Kidney (tissue), 14 donors: Measurements from ENCODE around the gene TADA2B. TPM values are rescaled to one million over a fixed set of nuclear protein-coding genes. Genes with fewer than 3 reads are reported as not detected.
A peak's percentile ranks its signal among the peaks of the same experiment; 100 is the strongest.

Experiments
- DNase-seq, 5 donors: peaks; one replicate each; pipeline ENCODE4 v3.0.0-alpha.2; 2013 to 2020
- FAIRE-seq: peaks from 2 replicates; lab custom pipeline; 2012; peaks lifted over from hg19 to GRCh38; lab: Jason Lieb, UNC
- H3K27ac ChIP-seq, 2 donors: one replicate each; pipeline ENCODE4 v1.7.0; 2013; ENCODE audit warnings: low read depth in 2 of 2, low read length in 2 of 2, inconsistent platforms in 1 of 2
- H3K27me3 ChIP-seq: one replicate; pipeline ENCODE4 v1.7.1; 2013; ENCODE audit warnings: low read length, inconsistent platforms; ENCODE audit not compliant: control insufficient read depth, insufficient read depth
- H3K36me3 ChIP-seq, 3 donors: one replicate each; pipeline versions ENCODE4 v1.7.0 to v1.7.1; 2013; ENCODE audit warnings: low read length in 3 of 3, control low read depth in 1 of 3, inconsistent platforms in 1 of 3; ENCODE audit not compliant: insufficient read depth in 3 of 3, control insufficient read depth in 2 of 3
- H3K4me1 ChIP-seq, 3 donors: one replicate each; pipeline versions ENCODE4 v1.7.0 to v1.7.1; 2013; ENCODE audit warnings: low read length in 3 of 3, inconsistent platforms in 1 of 3, low read depth in 1 of 3; ENCODE audit not compliant: control insufficient read depth in 2 of 3, insufficient read depth in 2 of 3
- H3K4me3 ChIP-seq, 3 donors: one replicate each; pipeline versions ENCODE4 v1.7.0 to v1.8.1; 2013; ENCODE audit warnings: low read length in 3 of 3, control low read depth in 1 of 3, inconsistent platforms in 1 of 3
- H3K9ac ChIP-seq, 3 donors: one replicate each; pipeline versions ENCODE4 v1.7.0 to v1.7.1; 2013; ENCODE audit warnings: low read length in 3 of 3, control low read depth in 1 of 3, inconsistent platforms in 1 of 3
- H3K9me3 ChIP-seq, 3 donors: one replicate each; pipeline versions ENCODE4 v1.7.0 to v1.7.1; 2013; ENCODE audit warnings: low read length in 3 of 3, control low read depth in 1 of 3, inconsistent platforms in 1 of 3; ENCODE audit not compliant: control insufficient read depth in 2 of 3, insufficient read depth in 1 of 3
- intact Hi-C: fragments of 100-400 bp; cut with DNase I; formaldehyde crosslinking; loops from one replicate; pipeline ENCODE4 v1.11.1; 2022
- polyA plus RNA-seq: library from polyadenylated mRNA; stranded (reverse); fragments of 350-450 nt; fragmentation: Illumina TruSeq; extraction: RNeasy Lipid Tissue Mini Kit (QIAGEN cat#74804); gene quantifications from one replicate; pipeline ENCODE4 v1.2.3, GENCODE V29; 2014; ENCODE audit warnings: low read depth, low replicate concordance; ENCODE audit not compliant: insufficient read depth
- total RNA-seq: library from RNA; stranded (reverse); fragmentation: NEBNext Ultra II Directional; extraction: Animal tissue kit (Norgen Biotek cat#: 25700); gene quantifications from one replicate; pipeline ENCODE4 v1.2.1, GENCODE V29; 2021
- TF ChIP-seq, protein P1 (sequence below): IDR thresholded peaks from 3 replicates; pipeline ENCODE4 v1.5.1; 2012; ENCODE audit warnings: mild to moderate bottlenecking, moderate library complexity, borderline replicate concordance; ENCODE audit not compliant: insufficient read depth; ENCODE audit errors: extremely low read depth
- donor health status: control.
- donor health status: control.
- donor health status: control.
- donor health status: control.
- donor health status: control.
- donor health status: DM: yes; HTN: yes; CAD: no.
- donor health status: Normal renal cell carcinoma (clear cell type).

The TADA2B gene
- total and polyA plus RNA-seq, 2 donors from 2014 or later, result 14.2 to 30.5 TPM

DNA sequence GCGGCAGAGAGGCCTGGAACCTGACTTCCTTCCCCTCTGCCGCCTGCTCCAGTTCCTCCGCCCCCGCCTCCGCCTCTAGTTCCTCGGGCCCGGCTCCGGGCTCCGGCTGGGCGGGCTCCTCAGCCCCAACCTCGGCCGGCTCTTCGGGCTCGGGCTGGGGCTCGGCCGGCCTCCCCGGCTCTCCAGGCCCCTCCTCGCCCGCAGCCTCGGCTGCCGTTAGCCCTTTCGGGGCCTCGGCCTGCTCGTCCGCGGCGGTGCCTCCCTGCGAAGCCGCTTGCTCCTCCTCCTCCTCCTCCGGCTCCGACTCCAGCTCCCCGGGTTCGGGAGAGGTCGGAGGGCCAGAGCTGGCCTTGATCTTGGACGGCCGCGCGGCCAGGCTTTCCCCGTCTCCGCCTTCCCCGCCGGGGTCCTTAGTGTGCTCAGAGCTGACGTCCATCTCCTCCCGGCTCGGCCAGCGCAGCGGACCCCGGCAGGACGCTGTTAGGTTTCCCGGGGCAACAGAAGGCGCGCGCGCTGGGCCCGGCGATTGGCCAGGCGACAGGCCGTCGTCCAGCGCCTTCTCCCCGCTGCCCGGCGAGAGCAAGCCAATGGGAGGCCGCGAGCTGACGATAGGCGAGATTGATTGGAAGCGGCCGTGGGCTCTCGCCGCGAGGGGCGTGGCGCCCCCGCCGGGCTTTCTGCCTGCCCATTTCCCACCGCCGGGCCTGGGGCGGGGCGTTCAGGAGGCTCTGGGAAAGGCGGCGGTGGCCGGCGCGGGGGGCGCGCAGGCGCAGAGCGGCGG, 479 bp upstream of the TADA2B start:
- Histone ChIP-seq H3K4me3 (peak overlapping the region; percentile 54 to 73 (median 71)), H3K9me3 (no peaks in the 10 kb centered on the region), H3K27ac (peak overlapping the region; percentile 45 to 51), H3K27me3 (no peaks in the 10 kb centered on the region), H3K4me1 (peaks cover 2 to 37% (median 25%) of the 10 kb centered on the region in 3 donors), H3K9ac (peak overlapping the region in 1 of 3 donors; percentile 52), H3K36me3 (no peaks in the 10 kb centered on the region)
- TF ChIP-seq, protein P1, sequence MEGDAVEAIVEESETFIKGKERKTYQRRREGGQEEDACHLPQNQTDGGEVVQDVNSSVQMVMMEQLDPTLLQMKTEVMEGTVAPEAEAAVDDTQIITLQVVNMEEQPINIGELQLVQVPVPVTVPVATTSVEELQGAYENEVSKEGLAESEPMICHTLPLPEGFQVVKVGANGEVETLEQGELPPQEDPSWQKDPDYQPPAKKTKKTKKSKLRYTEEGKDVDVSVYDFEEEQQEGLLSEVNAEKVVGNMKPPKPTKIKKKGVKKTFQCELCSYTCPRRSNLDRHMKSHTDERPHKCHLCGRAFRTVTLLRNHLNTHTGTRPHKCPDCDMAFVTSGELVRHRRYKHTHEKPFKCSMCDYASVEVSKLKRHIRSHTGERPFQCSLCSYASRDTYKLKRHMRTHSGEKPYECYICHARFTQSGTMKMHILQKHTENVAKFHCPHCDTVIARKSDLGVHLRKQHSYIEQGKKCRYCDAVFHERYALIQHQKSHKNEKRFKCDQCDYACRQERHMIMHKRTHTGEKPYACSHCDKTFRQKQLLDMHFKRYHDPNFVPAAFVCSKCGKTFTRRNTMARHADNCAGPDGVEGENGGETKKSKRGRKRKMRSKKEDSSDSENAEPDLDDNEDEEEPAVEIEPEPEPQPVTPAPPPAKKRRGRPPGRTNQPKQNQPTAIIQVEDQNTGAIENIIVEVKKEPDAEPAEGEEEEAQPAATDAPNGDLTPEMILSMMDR, result peak; percentile 39
- DNase-seq (peak; percentile 98 to 100 (median 99)), FAIRE-seq (no peak)
- intact Hi-C loops, result no loop called here

DNA sequence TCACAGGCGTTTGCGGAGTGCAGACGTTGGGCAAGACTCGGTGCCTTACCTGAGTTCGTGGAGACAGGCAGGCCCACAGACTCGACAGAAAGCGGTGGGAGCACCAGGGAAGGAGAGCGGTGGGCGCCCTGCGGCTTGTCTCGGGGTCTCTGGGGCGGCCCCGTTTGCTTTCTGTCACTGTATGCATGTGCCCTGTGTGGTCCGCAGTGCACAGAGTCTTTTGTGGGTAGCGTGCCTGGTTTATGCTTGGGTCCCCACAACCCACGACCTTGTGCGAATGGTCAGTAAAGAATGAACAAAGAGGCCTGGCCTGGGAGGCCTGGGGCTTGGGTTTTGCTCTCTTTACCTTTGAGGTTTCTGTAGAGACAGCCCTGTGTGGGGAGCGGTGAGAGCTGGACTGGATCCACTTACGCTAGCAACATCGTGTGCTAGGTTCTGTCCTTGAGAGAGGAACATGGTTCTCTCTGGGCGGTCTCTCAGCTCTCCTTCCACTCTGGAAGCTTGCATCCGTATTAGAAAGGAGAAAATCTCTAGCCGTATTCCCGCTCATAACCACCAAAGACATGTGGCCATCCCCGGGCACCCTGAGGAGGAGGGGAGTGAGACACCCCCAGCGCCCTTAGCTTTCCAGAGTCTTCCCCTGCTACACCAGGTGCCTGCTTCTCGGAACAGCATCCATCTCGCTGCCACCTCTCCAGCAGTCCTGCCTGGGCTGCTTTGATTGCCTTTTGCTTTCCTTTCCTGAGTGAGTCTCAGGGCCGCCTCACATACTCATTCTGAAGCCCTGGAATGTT, 1.2 kb downstream of the TADA2B start:
- FAIRE-seq, result no peak
- Histone ChIP-seq H3K27me3 (no peaks in the 10 kb centered on the region), H3K9ac (peak overlapping the region; percentile 48 to 81 (median 74)), H3K9me3 (no peaks in the 10 kb centered on the region), H3K27ac (peak overlapping the region; percentile 86 to 88), H3K36me3 (no peaks in the 10 kb centered on the region), H3K4me1 (peaks cover 2 to 37% (median 25%) of the 10 kb centered on the region in 3 donors), H3K4me3 (peak overlapping the region; percentile 75 to 94 (median 89))
- TF ChIP-seq, protein P1, result no peak
- intact Hi-C loops, result no loop called here
- no peak for DNase-seq

DNA sequence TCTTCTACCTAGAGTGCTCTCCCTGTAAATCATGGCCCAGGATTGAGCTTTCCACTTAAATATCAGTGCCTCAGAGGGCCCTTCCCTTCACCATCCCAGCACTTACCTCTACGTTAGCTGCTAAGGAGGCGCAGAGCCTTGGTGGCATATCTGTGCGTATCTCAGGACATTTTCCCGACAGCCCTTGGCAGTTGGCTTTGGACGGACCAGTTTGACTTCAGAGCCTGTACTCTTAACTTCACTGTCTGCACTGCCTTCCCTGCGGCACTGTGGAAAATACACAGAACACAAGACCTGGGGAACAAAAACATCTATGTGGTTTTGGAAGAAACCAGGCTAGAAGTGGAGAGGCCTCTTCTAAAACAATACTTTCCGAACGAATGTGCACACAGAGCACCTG, 2.4 kb downstream of the TADA2B start:
- DNase-seq (no peak), FAIRE-seq (no peak)
- no peaks in the 10 kb centered on the region for H3K9me3 ChIP-seq
- peak overlapping the region in 2 of 3 donors; percentile 30 to 89 for H3K4me3 ChIP-seq
- no peaks in the 10 kb centered on the region for H3K27me3 ChIP-seq
- no peaks in the 10 kb centered on the region for H3K36me3 ChIP-seq
- no peak overlapping the region for H3K27ac ChIP-seq
- H3K9ac ChIP-seq, result peak overlapping the region in 1 of 3 donors; percentile 74
- intact Hi-C loops, result no loop called here
- TF ChIP-seq, protein P1, result no peak
- H3K4me1 ChIP-seq, result peaks cover 2 to 37% (median 25%) of the 10 kb centered on the region in 3 donors
